Endodermal cell (in vitro differentiated cells): Measurements from ENCODE around the gene MRTFA. TPM values are rescaled to one million over a fixed set of nuclear protein-coding genes. Genes with fewer than 3 reads are reported as not detected.
A peak's percentile ranks its signal among the peaks of the same experiment; 100 is the strongest.

Source experiments
- DNase-seq: peaks from one replicate; pipeline ENCODE4 v3.0.0-alpha.2; 2017
- H3K27ac ChIP-seq: 2 replicates; pipeline ENCODE4 v1.5.1; 2013; ENCODE audit warnings: mild to moderate bottlenecking, low read depth, low read length, moderate library complexity
- H3K27me3 ChIP-seq: 2 replicates; pipeline ENCODE4 v1.6.1; 2013; ENCODE audit warnings: mild to moderate bottlenecking, low read length, moderate library complexity; ENCODE audit not compliant: insufficient read depth, control insufficient read depth, poor library complexity, severe bottlenecking
- H3K36me3 ChIP-seq: 2 replicates; pipeline ENCODE4 v1.7.0; 2013; ENCODE audit warnings: mild to moderate bottlenecking, low read length, moderate library complexity; ENCODE audit not compliant: control insufficient read depth, insufficient read depth
- H3K4me1 ChIP-seq: one replicate; pipeline ENCODE4 v1.7.0; 2013; ENCODE audit warnings: low read length; ENCODE audit not compliant: control insufficient read depth, insufficient read depth
- H3K4me3 ChIP-seq: 2 replicates; pipeline ENCODE4 v1.5.1; 2013; ENCODE audit warnings: mild to moderate bottlenecking, low read length, moderate library complexity
- H3K9ac ChIP-seq: 2 replicates; pipeline ENCODE4 v1.6.1; 2013; ENCODE audit warnings: mild to moderate bottlenecking, low read length, moderate library complexity; ENCODE audit not compliant: poor library complexity, severe bottlenecking; ENCODE audit errors: extremely low read depth
- H3K9me3 ChIP-seq: 2 replicates; pipeline ENCODE4 v1.6.1; 2013; ENCODE audit warnings: mild to moderate bottlenecking, low read length, moderate library complexity; ENCODE audit not compliant: control insufficient read depth
- H3K27ac Mint-ChIP-seq: 2 replicates; pipeline ENCODE4 v1.8.0; 2020; ENCODE audit warnings: mixed read lengths
- H3K27me3 Mint-ChIP-seq: 2 replicates; pipeline ENCODE4 v1.8.0; 2021; ENCODE audit warnings: mild to moderate bottlenecking, mixed read lengths; ENCODE audit not compliant: insufficient read depth
- H3K36me3 Mint-ChIP-seq: 2 replicates; pipeline ENCODE4 v1.8.0; 2020; ENCODE audit warnings: low read depth, mixed read lengths
- H3K4me1 Mint-ChIP-seq: 2 replicates; pipeline ENCODE4 v1.8.0; 2020; ENCODE audit warnings: mixed read lengths
- H3K4me3 Mint-ChIP-seq: 2 replicates; pipeline ENCODE4 v1.8.0; 2020; ENCODE audit warnings: mild to moderate bottlenecking, moderate library complexity, mixed read lengths
- H3K9me3 Mint-ChIP-seq: 2 replicates; pipeline ENCODE4 v1.8.0; 2020; ENCODE audit warnings: mild to moderate bottlenecking, mixed read lengths
- WGBS, 2 experiments: methylation state at CpG; one replicate each; pipeline versions ENCODE4 v1.1.5 to v1.1.7; 2013; ENCODE audit warnings: missing lambda C conversion rate in 2 of 2, mixed read lengths in 1 of 2; ENCODE audit not compliant: insufficient coverage in 1 of 2, insufficient read length in 1 of 2; 5-methylcytosine and 5-hydroxymethylcytosine counted together
- total RNA-seq, 2 donors: library from RNA; stranded (reverse); fragmentation: NEBNext Ultra II Directional in 1 of 2; extraction: Animal tissue kit (Norgen Biotek cat#: 25700) in 1 of 2; gene quantifications; 2 replicates in 1 of 2; 3 replicates in 1 of 2; pipeline ENCODE4 v1.2.1, GENCODE V29; 2021
- TF ChIP-seq, protein P1 (sequence below): fragments of 200-600 bp; sonication (generic); conservative IDR thresholded peaks from 2 replicates; pipeline ENCODE4 v1.5.0; 2021; ENCODE audit warnings: antibody characterized with exemption, mild to moderate bottlenecking

MRTFA gene
- total RNA-seq, 2 donors from 2014 or later = 43.3 to 44.7 TPM

GRCh38 chr22:40479126-40479800, 157.3 kb downstream of the MRTFA start:
- Histone ChIP-seq H3K9me3 (no peaks in the 10 kb centered on the region), H3K9ac (no peak overlapping the region), H3K4me1 (no peaks in the 10 kb centered on the region), H3K36me3 (peaks cover 4% of the 10 kb centered on the region), H3K27ac (no peak overlapping the region), H3K27me3 (no peaks in the 10 kb centered on the region), H3K4me3 (peak overlapping the region; percentile 13)
- H3K4me3 Mint-ChIP-seq = peak overlapping the region; percentile 21
- DNase-seq = peak; percentile 76
- TF ChIP-seq, protein P1, sequence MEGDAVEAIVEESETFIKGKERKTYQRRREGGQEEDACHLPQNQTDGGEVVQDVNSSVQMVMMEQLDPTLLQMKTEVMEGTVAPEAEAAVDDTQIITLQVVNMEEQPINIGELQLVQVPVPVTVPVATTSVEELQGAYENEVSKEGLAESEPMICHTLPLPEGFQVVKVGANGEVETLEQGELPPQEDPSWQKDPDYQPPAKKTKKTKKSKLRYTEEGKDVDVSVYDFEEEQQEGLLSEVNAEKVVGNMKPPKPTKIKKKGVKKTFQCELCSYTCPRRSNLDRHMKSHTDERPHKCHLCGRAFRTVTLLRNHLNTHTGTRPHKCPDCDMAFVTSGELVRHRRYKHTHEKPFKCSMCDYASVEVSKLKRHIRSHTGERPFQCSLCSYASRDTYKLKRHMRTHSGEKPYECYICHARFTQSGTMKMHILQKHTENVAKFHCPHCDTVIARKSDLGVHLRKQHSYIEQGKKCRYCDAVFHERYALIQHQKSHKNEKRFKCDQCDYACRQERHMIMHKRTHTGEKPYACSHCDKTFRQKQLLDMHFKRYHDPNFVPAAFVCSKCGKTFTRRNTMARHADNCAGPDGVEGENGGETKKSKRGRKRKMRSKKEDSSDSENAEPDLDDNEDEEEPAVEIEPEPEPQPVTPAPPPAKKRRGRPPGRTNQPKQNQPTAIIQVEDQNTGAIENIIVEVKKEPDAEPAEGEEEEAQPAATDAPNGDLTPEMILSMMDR = peak; percentile 49
- 63 to 77% methylated on average over 4 to 5 of the region's 6 CpGs for WGBS, 2 experiments
- no peaks in the 10 kb centered on the region for H3K9me3 Mint-ChIP-seq
- H3K4me1 Mint-ChIP-seq = peaks cover 25% of the 10 kb centered on the region
- no peaks in the 10 kb centered on the region for H3K27me3 Mint-ChIP-seq
- H3K27ac Mint-ChIP-seq = peak overlapping the region; percentile 94
- peaks cover 22% of the 10 kb centered on the region for H3K36me3 Mint-ChIP-seq

DNA sequence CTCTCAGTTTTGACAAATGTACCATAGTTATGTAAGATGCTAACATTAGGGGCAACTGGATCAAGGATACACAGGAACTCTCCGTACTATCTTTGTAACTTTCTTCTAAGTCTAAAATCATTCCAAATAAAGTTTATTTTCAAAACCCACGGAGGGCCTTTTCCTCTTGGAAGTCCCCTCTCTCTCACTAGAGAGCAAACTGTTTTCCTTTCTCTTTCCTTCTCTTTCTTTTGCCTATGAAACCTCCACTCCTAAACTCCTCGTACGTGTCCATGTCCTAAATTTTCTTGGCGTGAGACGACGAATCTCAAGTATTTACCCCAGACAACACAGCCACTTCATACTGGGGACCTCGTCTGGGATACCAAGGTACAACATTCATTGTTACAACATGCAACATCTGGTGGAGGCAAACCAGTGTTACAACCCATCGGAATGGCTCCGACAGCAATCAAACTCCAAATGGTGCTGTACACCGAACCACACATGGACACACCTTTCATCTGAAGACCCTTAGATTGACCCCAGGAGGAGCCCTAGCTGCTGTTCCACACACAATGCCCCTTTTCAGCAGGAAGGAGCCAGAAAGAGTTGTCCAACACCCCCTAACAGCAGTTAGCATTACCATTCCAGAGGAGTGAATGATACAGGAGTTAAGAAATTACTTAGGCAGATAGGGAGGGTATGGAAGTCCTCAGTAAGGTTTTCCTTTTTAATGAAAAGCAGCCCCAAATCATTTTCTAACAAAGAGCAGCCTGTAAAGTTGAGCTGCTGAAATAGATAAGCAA, 158.0 kb downstream of the MRTFA start:
- Histone ChIP-seq H3K36me3 (peaks cover 4% of the 10 kb centered on the region), H3K9me3 (no peaks in the 10 kb centered on the region), H3K27me3 (no peaks in the 10 kb centered on the region), H3K4me3 (peak overlapping the region; percentile 13), H3K9ac (no peak overlapping the region), H3K4me1 (no peaks in the 10 kb centered on the region), H3K27ac (no peak overlapping the region)
- Mint-ChIP-seq H3K27ac (peak overlapping the region; percentile 94), H3K4me1 (peaks cover 25% of the 10 kb centered on the region), H3K4me3 (peak overlapping the region; percentile 21), H3K9me3 (no peaks in the 10 kb centered on the region), H3K36me3 (peaks cover 16% of the 10 kb centered on the region), H3K27me3 (no peaks in the 10 kb centered on the region)
- DNase-seq = peak; percentile 47
- WGBS, 2 experiments = 90 to 92% methylated on average over 11 of the region's 11 CpGs
- TF ChIP-seq, protein P1 = no peak

- H3K27ac ChIP-seq = no peak overlapping the region
- no peaks in the 10 kb centered on the region for H3K4me1 ChIP-seq
- Mint-ChIP-seq H3K27me3 (no peaks in the 10 kb centered on the region), H3K9me3 (no peaks in the 10 kb centered on the region), H3K36me3 (peaks cover 16% of the 10 kb centered on the region), H3K27ac (peak overlapping the region; percentile 88), H3K4me3 (no peak overlapping the region), H3K4me1 (peaks cover 25% of the 10 kb centered on the region)
- WGBS, 2 experiments = 49 to 65% methylated on average over 3 to 5 of the region's 5 CpGs
- no peak overlapping the region for H3K9ac ChIP-seq
- DNase-seq = no peak
- TF ChIP-seq, protein P1 = no peak
- H3K4me3 ChIP-seq = no peak overlapping the region
- no peaks in the 10 kb centered on the region for H3K9me3 ChIP-seq
- H3K36me3 ChIP-seq = peaks cover 4% of the 10 kb centered on the region
- H3K27me3 ChIP-seq = no peaks in the 10 kb centered on the region
Observed at GRCh38 chr22:40477683-40478337, 158.7 kb downstream of the MRTFA start.
